ENCODE measurements around the gene FRMPD4. TPM values are rescaled to one million over a fixed set of nuclear protein-coding genes. Genes with fewer than 3 reads are reported as not detected.

The FRMPD4 gene
- total RNA-seq, 1 donor from 2014 or later: not detected

DNA sequence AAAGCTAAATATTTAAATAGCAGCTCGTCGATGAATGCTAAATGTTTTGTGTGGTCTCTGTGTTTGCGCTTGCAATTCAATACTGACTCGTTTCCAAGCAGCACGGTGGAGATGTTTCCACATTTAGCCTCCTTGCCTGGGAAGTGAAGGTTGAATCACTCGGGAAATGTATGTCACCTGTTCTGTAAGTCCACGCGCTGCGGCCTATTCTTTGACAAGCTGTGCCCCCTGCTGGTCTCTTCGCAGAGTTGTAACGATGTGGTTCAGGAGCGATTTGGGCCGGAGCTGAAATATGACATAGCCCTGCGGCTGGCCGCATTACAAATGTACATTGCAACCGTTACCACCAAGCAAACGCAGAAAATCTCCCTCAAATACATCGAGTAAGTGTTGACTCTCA, 563.4 kb downstream of the FRMPD4 start:
- ATAC-seq (ENCODE audit: low read depth): peak; percentile 58
- peaks cover 39% of the 10 kb centered on the region for H3K4me1 Mint-ChIP-seq
- intact Hi-C loops (cut with micrococcal nuclease): loop anchor here (1.0 to 5.0 kb wide), 6 partner anchors 70 to 1168 kb away; no protein-coding TSS in a partner anchor
- peaks cover 1% of the 10 kb centered on the region for H3K27me3 Mint-ChIP-seq
- POLR2A ChIA-PET: no interaction called here
- no peaks in the 10 kb centered on the region for H3K36me3 Mint-ChIP-seq (ENCODE audit: low read depth)
- no peak overlapping the region for H3K4me3 Mint-ChIP-seq
- H3K27ac Mint-ChIP-seq: no peak overlapping the region
- H3K9me3 Mint-ChIP-seq: no peaks in the 10 kb centered on the region
- DNase-seq: no peak
- no peak for TF ChIP-seq CTCF (IDR thresholded peaks at IDR 0.05)
- CTCF ChIA-PET: interaction anchor here (0.9 to 2.9 kb wide), 15 partner anchors 11 to 786 kb away, joined by 3 to 27 read pairs (median 3); partner anchors contain the start of gene PRPS2

GRCh38 chrX:12702509-12703091, 564.3 kb downstream of the FRMPD4 start:
- H3K4me1 Mint-ChIP-seq: peaks cover 40% of the 10 kb centered on the region
- H3K9me3 Mint-ChIP-seq: no peaks in the 10 kb centered on the region

DNA sequence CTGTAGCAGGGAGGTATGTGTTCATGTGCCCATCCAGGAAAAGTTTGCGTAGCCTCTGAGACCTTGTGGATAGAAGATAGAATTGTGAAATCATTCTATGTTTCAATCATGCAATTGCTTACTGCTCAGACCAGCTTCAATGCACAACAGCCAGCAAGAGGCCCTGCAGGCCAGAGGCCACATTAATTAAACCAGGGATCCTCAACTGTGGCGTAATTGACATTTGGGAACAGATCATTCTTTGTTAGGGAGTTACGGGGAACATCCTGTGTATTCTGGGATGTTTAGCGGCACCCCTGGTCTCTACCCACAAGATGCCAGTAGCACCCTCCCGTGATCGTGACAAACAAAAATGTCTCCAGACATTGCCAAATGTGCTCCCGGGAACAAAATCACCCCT, 566.4 kb downstream of the FRMPD4 start:
- no peak overlapping the region for H3K4me3 Mint-ChIP-seq
- no peaks in the 10 kb centered on the region for H3K27me3 Mint-ChIP-seq
- H3K27ac Mint-ChIP-seq: no peak overlapping the region
- intact Hi-C loops (cut with micrococcal nuclease): loop anchor here (5.0 kb wide), 1 partner anchor 137 kb away; no protein-coding TSS in a partner anchor
- ATAC-seq (ENCODE audit: low read depth): no peak
- peaks cover 51% of the 10 kb centered on the region for H3K4me1 Mint-ChIP-seq
- no peak for DNase-seq
- POLR2A ChIA-PET: no interaction called here
- CTCF ChIA-PET: no interaction called here
- H3K36me3 Mint-ChIP-seq (ENCODE audit: low read depth): no peaks in the 10 kb centered on the region
- no peak for TF ChIP-seq CTCF (IDR thresholded peaks at IDR 0.05)
- no peaks in the 10 kb centered on the region for H3K9me3 Mint-ChIP-seq

More at GRCh38 chrX:12702509-12703091, 564.3 kb downstream of the FRMPD4 start:
- Mint-ChIP-seq H3K27me3 (no peaks in the 10 kb centered on the region), H3K36me3 (ENCODE audit: low read depth) (no peaks in the 10 kb centered on the region), H3K27ac (no peak overlapping the region), H3K4me3 (no peak overlapping the region)
- ATAC-seq (ENCODE audit: low read depth): no peak
- ChIA-PET POLR2A (no interaction called here), CTCF (interaction anchor here (0.9 to 2.9 kb wide), 9 partner anchors 65 to 785 kb away, joined by 3 to 27 read pairs (median 3); partner anchors contain the start of gene PRPS2)
- no peak for DNase-seq
- no peak for TF ChIP-seq CTCF (IDR thresholded peaks at IDR 0.05)
- intact Hi-C loops (cut with micrococcal nuclease): loop anchor here (1.0 to 5.0 kb wide), 3 partner anchors 69 to 199 kb away; no protein-coding TSS in a partner anchor

DNA sequence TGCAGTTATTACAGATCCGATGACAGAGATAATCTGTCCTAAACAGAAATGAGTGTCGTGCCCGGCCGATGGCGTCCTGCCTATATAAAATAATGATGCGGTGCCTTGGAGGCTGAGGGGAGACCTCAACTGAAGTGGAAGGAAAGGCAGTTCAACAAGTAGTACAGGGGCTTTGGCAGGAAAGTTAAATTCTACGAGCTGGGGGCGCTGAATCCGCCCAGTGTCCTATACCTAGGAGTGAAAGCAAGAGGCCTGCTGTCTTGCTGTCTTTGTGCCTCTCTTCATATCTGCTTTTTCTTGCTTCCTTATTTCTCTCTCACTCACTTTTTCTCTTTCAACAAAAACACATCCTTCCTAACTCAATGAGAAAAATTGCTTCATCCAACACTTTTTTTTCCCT, 570.8 kb downstream of the FRMPD4 start:
- no peak overlapping the region for H3K4me3 Mint-ChIP-seq
- DNase-seq (no peak), ATAC-seq (ENCODE audit: low read depth) (no peak)
- peaks cover 60% of the 10 kb centered on the region for H3K4me1 Mint-ChIP-seq
- H3K9me3 Mint-ChIP-seq: no peaks in the 10 kb centered on the region
- peak overlapping the region; percentile 46 for H3K27ac Mint-ChIP-seq
- no peaks in the 10 kb centered on the region for H3K27me3 Mint-ChIP-seq
- no peaks in the 10 kb centered on the region for H3K36me3 Mint-ChIP-seq (ENCODE audit: low read depth)
- no peak for TF ChIP-seq CTCF (IDR thresholded peaks at IDR 0.05)
- ChIA-PET CTCF (no interaction called here), POLR2A (no interaction called here)
- intact Hi-C loops (cut with micrococcal nuclease): no loop called here

GRCh38 chrX:12711435-12712040, 573.3 kb downstream of the FRMPD4 start:
- peak overlapping the region; percentile 78 for H3K27ac Mint-ChIP-seq
- peaks cover 38% of the 10 kb centered on the region for H3K4me1 Mint-ChIP-seq
- H3K27me3 Mint-ChIP-seq: no peaks in the 10 kb centered on the region
- ATAC-seq (ENCODE audit: low read depth): peak; percentile 28
- no peaks in the 10 kb centered on the region for H3K9me3 Mint-ChIP-seq
- no peak for DNase-seq
- TF ChIP-seq CTCF (IDR thresholded peaks at IDR 0.05): no peak
- intact Hi-C loops (cut with micrococcal nuclease): no loop called here
- H3K4me3 Mint-ChIP-seq: peak overlapping the region; percentile 38
- POLR2A ChIA-PET: no interaction called here
- H3K36me3 Mint-ChIP-seq (ENCODE audit: low read depth): no peaks in the 10 kb centered on the region
- CTCF ChIA-PET: interaction anchor here (1.4 kb wide), 1 partner anchor 10 kb away, joined by 6 read pairs; no protein-coding TSS in a partner anchor

Measured in activated B cell treated with CpG ODN at 0.5 μM for 24 hours (primary cell).